Coronary artery (tissue), 2 donors: ENCODE measurements around the gene SIK1.
"Not testable (repeated sequence)": the region's sequence is repeated elsewhere in the genome, so short reads cannot be mapped to it uniquely, and the experiment has no call there.

Source experiments
- DNase-seq: peaks from one replicate; pipeline ENCODE4 v3.0.0-alpha.2; 2017; ENCODE audit warnings: low spot score
- H3K27ac ChIP-seq, 2 donors: fragments of 200-600 bp; sonication (generic); one replicate each; pipeline ENCODE4 v1.5.1; 2016 to 2019
- H3K4me3 ChIP-seq: fragments of 200-600 bp; sonication (generic); 2 replicates; pipeline ENCODE4 v1.5.1; 2016; ENCODE audit warnings: mild to moderate bottlenecking, moderate library complexity

The SIK1 gene

GRCh38 chr21:43444524-43444923 is 17.6 kb upstream of the SIK1 start:
- not testable (repeated sequence) for H3K27ac ChIP-seq, DNase-seq

DNA sequence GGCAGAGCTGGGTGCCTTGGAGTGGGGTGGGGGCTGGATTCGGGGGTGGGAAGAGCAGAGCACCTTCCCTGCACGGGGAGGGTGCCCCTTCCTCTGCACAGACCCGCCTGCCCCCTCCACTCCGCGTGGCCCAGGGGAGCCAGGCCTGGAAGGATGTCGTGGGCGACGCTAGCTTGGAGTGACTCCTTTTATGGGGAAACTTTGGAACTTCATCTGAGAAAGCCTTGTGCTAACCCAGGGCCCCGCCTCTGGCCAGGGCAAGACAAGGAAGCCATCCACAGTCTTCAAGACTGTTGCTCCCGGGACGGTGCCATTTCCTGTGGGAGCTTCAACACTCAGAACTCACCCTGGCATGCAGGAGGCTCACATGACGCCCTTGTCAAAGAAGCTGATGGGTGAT is 15.6 kb upstream of the SIK1 start:
- not testable (repeated sequence) for DNase-seq, H3K27ac ChIP-seq, H3K4me3 ChIP-seq

More at GRCh38 chr21:43444524-43444923, 17.6 kb upstream of the SIK1 start:
- not testable (repeated sequence) for H3K4me3 ChIP-seq

- not testable (repeated sequence) for H3K4me3 ChIP-seq, H3K27ac ChIP-seq, DNase-seq
These were observed 14.2 kb upstream of the SIK1 start for GRCh38 chr21:43440835-43441727.

- DNase-seq, H3K4me3 ChIP-seq, H3K27ac ChIP-seq: not testable (repeated sequence)
These were observed 12.6 kb upstream of the SIK1 start for GRCh38 chr21:43439316-43440075.

DNA sequence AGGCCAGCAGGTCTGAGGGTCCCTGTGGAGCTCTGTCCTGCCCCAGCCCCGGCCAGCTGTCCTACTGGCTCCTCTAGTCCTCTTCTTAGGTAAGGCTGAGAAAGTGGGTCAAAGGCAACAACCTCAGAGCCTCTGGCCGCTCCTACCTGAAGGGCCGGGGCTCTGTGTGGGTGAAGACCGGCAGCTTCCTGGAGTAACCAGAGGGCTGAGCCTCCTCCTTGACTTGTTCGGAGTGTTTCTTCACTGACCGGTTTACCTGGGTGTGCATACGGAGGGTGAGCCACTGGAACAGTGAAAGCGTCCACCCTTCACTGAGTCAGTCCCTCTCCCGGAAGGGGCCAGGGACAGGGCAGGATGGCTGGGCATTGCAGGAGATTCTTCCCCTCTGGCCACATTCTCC is 9.3 kb upstream of the SIK1 start:
- not testable (repeated sequence) for DNase-seq, H3K4me3 ChIP-seq, H3K27ac ChIP-seq

DNA sequence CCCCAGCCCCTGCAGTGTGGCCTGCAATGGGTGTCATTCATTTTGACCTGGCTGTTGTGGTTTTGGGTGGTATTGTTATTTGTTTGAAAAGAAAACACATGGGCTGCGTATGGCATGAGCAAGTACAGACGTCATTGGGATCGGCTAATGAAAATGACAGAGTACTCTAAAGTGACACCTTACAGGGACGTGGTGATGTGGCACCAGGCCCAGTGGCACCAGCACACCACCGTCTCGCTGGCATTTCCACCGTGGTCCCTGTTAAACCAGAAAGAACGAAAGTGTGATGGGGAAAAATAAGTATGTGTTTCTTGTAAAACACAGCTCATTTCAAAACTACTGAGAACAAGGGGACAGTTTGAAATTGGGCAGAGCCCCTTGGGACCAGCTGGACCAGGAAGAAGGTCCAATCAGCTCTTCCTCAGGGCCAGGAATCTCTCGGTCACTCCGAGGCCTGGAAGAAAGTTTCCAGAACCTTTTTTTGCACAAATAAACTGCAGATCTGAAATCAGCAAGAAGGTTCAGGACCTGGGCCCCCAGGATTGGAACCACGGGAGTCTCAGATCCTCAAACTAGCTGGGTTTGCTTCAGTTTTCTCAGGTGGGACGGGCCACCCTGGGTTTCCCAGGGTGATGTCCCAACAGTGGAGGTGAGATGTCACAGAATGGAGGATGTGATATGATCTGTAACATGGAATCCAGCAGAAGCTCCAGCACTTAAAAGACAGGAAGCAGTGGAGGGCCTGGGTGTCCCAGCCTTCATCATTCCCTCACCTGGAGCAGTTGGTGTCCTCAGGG is 6.6 kb upstream of the SIK1 start:
- DNase-seq, H3K27ac ChIP-seq, H3K4me3 ChIP-seq: not testable (repeated sequence)

- not testable (repeated sequence) for H3K27ac ChIP-seq, H3K4me3 ChIP-seq, DNase-seq
These were observed 4.0 kb upstream of the SIK1 start for GRCh38 chr21:43430830-43431416.

DNA sequence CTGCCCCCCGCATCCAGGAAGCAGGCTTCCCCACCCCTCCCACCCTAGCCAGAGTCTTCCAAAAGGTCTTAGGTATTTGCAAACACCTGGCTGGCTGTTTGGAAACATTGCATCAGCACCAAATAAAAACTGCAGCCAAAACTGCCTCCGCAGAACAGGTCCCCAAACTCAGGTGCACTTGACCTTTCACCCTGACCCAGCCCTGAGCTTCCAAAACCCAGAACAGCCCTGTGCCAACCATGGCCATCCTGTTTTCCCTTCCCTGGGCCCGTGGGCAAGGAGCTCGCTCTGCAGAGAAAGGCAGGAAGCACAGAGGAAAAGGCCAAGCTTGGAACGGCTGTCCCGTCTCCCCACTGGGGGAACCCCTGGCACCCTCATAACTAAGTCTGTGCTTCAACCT is 2.0 kb upstream of the SIK1 start:
- DNase-seq, H3K27ac ChIP-seq, H3K4me3 ChIP-seq: not testable (repeated sequence)

DNA sequence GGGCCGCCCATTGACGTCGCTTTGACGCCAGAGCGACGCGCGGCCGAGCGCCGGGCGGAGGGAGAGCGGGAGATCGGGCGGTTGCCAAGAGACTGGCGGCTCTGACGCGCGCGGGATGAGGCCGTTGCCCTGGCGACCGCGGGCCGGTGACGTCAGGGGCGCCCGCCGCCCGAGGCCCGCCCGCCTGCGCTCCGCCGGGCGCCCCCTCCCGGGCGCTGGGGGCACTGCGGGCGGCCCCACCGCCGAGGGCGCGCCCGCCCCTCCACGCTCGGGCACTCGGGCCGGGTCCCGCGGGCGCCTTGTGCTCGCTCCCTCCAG is 270 bp upstream of the SIK1 start:
- H3K27ac ChIP-seq, DNase-seq, H3K4me3 ChIP-seq: not testable (repeated sequence)

- not testable (repeated sequence) for H3K27ac ChIP-seq, H3K4me3 ChIP-seq, DNase-seq
These were observed 927 bp downstream of the SIK1 start for GRCh38 chr21:43426004-43426403.

GRCh38 chr21:43419475-43419874 is 7.5 kb downstream of the SIK1 start:
- H3K4me3 ChIP-seq, H3K27ac ChIP-seq, DNase-seq: not testable (repeated sequence)

DNA sequence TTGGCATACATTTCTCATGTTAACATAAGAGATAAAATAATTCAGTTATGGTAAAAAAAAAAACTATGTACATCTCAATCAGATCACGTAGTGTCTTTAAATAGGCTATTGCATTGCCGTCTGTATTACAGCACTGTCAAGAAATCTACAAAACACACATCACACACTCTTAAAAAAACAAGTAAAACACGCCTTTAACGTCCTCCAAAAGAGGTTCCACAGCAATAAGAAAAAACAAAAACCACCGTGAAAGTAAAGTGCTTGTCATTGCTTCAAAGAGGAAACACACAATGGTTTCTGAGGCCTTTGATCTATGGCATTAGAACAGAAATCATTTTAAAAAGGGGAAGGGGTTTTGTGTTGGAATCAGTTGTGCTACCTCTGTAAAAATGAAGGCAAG is 12.4 kb downstream of the SIK1 start:
- not testable (repeated sequence) for H3K27ac ChIP-seq, DNase-seq, H3K4me3 ChIP-seq

GRCh38 chr21:43412020-43412788 is 14.7 kb downstream of the SIK1 start:
- DNase-seq, H3K27ac ChIP-seq, H3K4me3 ChIP-seq: not testable (repeated sequence)

DNA sequence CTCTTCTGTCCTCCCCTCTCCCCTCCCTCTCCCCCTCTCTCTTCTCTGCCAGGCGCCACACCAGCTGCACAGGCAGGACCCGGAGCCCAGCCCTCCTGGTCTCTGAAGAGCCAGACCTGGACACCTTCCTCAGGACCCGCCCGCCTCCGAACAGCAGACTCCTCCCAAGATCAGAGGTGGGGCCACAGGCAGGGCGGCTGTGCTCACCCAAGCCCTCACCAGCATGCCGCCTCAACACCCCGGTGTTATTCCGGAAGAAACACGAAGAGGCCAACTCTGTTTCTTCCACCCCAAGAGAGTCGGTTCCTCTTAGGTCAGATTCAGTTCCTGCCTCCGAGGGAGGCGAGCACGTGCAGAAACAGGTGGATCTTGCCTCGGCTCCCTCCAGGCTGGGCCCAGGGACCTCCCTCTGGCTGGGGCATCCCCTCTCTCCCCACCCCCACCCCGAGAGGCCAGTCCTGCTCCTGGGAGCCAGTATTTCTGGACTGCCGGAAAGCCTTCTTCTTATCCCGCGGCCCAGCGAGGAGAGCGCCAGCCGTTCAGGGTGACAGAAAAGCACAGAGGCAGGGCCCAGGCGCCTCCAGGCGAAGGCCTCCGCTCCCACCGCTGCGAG is 16.4 kb downstream of the SIK1 start:
- not testable (repeated sequence) for H3K4me3 ChIP-seq, H3K27ac ChIP-seq, DNase-seq

DNA sequence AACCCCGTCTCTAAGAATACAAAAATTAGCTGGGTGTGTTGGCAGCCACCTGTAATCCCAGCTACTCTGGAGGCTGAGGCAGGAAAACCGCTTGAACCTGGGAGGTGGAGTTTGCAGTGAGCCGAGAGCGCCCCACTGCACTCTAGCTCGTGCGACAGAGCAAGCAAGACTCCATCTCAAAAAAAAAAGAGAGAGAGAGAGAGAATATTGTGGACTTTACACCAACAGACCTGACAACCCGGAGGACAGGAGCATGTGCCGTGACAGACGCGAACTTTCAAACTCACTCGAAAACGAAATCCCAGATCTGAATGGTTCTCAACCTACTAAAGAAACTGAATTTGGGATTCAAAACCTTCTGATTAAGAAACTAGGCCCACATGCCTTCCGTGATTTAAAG is 19.8 kb downstream of the SIK1 start:
- DNase-seq, H3K27ac ChIP-seq, H3K4me3 ChIP-seq: not testable (repeated sequence)

- H3K27ac ChIP-seq, H3K4me3 ChIP-seq, DNase-seq: not testable (repeated sequence)
These were observed 22.5 kb downstream of the SIK1 start for GRCh38 chr21:43404450-43404849.

DNA sequence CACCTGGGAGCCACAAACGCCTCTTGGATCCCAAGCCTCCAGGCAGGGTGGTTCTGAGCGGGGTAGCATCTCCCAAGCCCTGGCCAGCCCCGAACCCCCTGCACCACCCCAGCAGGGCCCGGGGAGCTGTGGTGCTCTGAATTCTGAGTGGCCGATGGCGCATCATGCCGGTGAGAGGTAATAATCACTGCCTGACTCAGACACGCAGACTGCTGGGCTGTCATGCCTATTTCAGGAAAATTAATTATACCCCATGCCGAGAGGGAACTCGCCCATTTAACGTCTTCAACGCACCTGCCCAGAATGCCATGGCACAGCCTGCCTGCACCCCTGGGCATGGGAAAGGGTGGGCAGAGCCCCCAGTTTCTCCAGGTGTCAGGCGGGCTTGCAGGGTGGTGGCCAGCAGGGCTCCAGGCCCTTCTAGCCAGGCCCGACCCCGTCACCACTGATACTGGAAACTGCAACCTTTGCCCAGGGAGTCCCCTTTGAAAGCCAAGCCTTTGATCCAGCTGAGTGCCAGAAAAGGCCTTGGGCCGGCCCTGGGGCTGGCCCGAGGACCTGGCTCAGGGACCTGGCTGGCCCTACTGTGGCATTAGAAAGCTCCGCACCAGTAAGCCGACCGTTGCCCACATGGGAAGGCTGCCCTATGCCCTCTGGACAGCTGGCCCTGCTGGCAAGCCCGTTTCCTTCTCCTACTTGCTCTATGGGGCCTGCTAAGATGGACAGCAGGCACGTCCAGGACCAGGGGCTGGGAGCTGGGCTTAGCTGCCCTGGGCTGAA is 23.1 kb downstream of the SIK1 start:
- not testable (repeated sequence) for DNase-seq, H3K27ac ChIP-seq, H3K4me3 ChIP-seq
